Body of pancreas (tissue), 4 donors: Measurements from ENCODE around the gene REPIN1.

Source experiments
- POLR2A ChIP-seq, 3 donors: fragments of 450-650 bp; IDR thresholded peaks; one replicate each; pipeline ENCODE4 v1.6.1; 2016; ENCODE audit warnings: antibody characterized with exemption in 3 of 3, mild to moderate bottlenecking in 2 of 3
- TF ChIP-seq, protein P1 (sequence below), 7 experiments: fragments of 450-650 bp in 4 of 7; fragments of 200-600 bp in 3 of 7; sonication (generic) in 3 of 7; IDR thresholded peaks; one replicate each; pipeline ENCODE4 v1.5.1; 2016 to 2019; ENCODE audit warnings: antibody characterized with exemption in 7 of 7

DNA sequence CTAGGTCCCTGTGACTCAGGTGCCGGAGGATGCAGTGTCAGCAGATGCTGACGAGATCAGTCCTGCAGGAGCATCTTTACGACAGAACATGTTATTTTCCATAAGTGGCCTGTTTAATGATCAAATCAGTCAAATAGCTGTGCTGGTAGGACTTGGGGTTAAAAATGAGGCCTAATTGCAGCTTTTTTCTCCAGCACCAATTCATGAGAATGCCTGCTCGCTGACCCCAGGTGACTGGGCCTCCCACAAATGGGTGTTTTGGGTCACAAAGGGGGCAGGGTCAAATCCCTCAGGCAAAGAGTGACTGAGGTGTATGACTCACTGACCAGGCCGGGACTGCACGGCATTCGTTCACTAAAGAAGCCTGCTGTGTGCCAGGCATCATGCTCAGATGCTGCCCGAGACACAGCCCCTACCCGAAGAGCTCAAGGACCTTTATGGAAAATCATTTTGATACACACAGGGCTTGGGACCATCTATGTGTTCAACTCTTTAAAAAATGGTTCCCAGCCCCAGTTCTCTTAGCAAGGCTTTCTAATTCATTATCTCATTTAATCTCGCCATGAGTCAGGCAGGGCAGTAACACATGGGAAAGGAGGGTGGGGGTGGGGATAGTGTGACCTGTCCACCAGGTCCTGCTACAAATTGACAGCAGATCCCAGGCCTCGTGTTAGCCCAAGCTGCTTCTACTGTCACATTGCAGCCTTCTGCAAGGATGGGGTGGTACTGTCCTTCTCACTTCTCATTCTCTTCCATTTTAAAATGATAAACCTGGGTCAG lies 31.6 kb downstream of the REPIN1 start:
- TF ChIP-seq, protein P1, sequence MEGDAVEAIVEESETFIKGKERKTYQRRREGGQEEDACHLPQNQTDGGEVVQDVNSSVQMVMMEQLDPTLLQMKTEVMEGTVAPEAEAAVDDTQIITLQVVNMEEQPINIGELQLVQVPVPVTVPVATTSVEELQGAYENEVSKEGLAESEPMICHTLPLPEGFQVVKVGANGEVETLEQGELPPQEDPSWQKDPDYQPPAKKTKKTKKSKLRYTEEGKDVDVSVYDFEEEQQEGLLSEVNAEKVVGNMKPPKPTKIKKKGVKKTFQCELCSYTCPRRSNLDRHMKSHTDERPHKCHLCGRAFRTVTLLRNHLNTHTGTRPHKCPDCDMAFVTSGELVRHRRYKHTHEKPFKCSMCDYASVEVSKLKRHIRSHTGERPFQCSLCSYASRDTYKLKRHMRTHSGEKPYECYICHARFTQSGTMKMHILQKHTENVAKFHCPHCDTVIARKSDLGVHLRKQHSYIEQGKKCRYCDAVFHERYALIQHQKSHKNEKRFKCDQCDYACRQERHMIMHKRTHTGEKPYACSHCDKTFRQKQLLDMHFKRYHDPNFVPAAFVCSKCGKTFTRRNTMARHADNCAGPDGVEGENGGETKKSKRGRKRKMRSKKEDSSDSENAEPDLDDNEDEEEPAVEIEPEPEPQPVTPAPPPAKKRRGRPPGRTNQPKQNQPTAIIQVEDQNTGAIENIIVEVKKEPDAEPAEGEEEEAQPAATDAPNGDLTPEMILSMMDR (IDR thresholded peaks at IDR 0.05): no peak
- TF ChIP-seq POLR2A (IDR thresholded peaks at IDR 0.05): no peak
